Measurements from ENCODE around the gene TCF15.

DNA sequence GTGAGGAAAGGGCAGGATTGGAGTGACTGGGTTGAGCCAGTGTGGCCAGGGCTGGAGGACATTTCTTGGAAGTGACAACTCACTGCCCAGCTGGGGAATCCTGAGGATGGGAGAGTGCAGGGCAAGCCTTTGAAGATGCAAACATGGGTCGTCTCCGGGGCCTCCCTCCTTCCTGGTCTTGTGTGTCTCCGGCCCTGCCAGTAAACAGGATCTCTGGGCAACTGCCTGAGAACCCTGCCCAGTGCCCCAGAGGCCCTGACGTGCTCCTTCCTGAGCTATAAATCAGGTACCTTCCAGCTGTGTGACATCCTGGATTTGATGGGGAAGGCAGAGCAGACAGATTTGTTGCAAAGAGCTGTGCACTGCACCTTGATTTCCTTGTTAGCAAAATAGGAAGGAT is 12.9 kb upstream of the TCF15 start:
- TF ChIP-seq, protein P1, sequence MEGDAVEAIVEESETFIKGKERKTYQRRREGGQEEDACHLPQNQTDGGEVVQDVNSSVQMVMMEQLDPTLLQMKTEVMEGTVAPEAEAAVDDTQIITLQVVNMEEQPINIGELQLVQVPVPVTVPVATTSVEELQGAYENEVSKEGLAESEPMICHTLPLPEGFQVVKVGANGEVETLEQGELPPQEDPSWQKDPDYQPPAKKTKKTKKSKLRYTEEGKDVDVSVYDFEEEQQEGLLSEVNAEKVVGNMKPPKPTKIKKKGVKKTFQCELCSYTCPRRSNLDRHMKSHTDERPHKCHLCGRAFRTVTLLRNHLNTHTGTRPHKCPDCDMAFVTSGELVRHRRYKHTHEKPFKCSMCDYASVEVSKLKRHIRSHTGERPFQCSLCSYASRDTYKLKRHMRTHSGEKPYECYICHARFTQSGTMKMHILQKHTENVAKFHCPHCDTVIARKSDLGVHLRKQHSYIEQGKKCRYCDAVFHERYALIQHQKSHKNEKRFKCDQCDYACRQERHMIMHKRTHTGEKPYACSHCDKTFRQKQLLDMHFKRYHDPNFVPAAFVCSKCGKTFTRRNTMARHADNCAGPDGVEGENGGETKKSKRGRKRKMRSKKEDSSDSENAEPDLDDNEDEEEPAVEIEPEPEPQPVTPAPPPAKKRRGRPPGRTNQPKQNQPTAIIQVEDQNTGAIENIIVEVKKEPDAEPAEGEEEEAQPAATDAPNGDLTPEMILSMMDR (IDR thresholded peaks at IDR 0.05) = no peak
- TF ChIP-seq POLR2A (IDR thresholded peaks at IDR 0.05) (no peak), EP300 (IDR thresholded peaks at IDR 0.05) (no peak)
